A172 (cell line): ENCODE data around the gene NUDC. TPM values are rescaled to one million over a fixed set of nuclear protein-coding genes. Genes with fewer than 3 reads are reported as not detected.

Source experiments
- DNase-seq: peaks from one replicate; pipeline ENCODE4 v3.0.0-alpha.2; 2015; ENCODE audit warnings: low spot score
- total RNA-seq: library from RNA; depleted of rRNA; stranded (reverse); fragments of >200 nt; shearing (Covaris generic); gene quantifications from 2 replicates; pipeline ENCODE4 v1.2.3, GENCODE V29; 2014

Gene NUDC
- total RNA-seq, 1 experiment from 2014 or later = 79.2 TPM

DNA sequence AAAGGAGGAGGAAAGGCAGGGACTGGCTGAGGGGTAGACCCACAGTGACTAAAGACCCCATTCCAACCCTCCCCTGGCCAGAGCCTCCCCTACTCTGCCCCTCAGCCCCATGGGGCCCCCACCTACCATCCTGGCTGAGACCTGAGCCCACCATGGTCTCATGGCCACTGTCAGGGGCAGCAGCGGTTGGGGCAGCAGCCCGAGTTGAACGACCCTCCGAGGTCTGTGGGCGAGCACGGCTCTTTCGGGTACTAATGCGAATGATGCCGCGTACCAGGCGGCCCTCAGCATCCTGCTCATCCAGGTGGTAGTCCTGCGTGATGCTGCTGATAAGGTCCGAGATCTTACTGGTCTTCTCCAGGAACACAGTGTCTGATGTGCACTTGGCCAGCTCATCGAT, 29.7 kb downstream of the NUDC start:
- DNase-seq = no peak

DNA sequence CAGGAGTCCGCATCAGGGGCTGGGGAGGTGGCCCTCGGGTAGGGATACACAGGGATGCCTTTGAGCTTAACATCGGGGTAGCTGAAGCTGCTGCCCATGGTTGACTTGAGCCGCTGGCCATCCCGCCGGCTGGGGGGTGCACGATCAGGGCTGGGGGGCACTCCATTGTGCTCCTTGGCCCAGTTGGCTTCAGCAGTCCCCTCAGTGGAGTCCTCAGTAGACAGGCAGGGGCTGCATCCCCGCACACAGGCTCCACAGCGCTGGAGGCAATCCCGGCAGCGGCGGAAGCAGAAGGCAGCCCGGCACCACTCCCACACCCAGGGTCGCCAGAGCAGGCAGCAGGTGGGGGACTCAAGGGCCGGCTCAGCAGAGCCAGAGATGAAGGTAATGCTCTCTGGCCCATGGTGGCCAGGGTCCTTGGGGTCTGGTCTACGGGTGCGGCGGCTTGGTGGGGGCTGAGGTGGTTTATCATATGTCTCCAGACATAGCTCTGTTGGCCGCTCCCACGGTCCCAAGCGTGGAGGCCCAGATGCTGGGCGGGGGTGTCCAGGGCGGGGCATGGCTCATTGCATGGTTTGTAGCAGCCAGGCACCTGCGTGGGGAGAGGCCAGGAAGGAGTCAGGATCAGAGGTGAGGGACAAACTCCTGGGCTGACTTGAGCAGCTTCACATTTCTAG, 30.4 kb downstream of the NUDC start:
- DNase-seq = no peak

DNA sequence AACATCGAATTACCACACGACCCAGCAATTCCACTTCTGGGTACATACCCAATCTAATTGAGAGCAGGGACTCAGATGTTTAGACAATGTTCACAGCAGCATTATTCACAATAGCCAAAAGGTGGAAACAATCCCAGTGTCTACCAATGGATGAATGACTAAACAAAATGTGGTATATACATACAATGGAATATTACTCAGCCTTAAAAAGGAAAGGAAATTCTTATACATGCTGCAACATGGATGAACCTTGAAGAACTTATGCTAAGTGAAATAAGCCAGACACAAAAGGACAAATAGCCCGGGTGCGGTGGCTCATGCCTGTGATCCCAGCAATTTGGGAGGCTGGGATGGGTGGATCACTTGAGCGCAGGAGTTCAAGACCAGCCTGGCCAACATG, 31.8 kb downstream of the NUDC start:
- DNase-seq = no peak

DNA sequence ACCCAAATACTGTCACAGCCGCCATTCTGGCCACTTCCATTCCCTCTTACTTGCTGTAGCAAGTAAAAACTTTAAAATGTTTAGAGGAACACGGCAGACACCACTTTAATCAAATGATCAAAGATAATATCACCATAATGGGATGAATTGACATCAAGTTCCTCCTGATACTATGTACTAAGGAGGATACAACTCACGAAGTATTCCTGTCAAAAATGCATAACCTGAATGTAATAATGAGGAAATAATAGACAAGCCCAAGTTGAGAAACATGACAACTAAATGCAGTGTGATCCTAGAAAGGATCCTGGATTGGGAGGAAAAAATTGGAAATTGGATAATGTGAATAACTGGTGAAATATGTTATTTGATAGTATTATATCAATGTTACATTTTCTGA, 34.8 kb downstream of the NUDC start:
- DNase-seq = no peak

DNA sequence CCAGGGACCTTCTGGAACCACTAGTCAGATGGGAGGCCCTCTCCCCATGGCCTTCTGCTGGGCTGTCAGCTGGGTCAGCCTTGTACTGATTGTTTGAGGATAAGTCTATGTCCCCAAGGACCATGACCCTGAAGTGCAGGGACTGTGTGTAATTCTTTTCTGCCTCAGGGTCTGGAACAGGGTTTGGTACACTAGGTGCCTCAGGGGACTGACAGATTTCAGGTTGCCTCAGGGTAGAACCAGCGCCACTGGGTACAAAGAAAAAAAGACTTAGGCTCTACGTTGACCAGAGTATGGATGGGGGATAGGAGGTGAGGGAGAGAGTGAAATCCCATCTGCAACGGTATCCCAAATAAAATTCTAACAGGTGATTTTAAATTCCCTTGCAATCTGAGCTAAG, 35.8 kb downstream of the NUDC start:
- no peak for DNase-seq

DNA sequence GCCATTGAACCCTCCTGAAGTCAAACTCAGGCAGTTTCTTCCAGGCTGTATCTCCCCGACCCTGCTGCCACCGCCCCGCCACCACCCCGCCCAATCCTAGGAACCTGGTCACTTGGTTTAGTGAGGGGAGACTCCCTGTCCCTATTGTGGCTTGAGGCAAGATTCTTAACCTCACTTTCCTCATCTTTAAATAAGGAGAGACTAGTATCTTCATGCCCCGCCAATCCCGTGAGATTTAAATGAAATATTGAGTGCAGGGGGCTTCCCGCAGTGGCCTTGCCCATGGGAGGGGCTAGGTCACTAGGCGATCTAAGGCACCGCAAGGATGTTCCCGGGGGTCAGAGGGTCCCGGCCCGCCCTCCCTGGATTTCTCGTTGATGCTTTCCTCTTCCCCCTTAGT, 37.7 kb downstream of the NUDC start:
- DNase-seq = no peak

DNA sequence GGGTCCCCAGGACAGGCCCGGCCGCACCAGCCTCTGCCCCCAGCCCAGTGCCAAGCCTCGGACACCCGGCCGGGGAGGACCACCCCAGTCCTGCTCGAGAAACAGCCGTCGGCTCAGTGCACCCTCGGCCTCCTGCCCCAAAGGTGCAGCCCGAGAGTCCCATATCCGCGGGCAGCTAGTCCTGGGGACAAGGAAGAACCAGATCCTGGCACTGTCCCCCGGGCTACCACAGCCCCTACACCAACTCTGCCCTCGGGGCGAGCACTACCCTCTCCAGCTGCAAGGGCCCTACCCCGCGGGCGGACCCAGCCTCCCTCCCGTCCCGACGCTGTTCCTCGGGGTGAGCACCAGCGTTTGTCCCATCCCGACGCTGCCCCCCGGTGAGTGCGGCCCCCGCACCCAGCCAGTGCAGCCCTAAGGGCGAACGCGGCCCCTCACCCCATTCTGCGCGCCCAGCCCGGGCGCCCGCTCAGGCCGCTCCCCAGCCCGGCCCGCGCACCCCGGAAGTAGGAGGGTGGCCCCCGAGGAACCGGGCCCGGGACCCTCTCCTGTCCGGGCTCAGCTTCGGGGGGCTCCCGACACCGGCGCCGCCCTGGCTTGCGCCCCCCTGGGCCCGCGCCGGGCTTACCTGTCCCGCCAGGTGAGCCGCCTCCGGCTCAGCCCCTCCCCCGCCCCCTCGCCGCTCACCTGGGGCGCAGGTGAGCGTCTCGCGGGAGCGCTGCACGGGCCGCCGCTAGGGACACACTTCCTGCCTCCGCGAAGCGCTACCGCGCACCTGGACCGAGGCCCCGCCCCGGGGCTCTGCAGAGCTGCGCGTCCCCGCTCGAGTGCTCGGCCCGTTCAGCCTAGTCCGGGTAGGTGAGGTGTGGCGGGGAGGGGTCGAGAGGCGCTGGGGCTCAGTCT, 38.4 kb downstream of the NUDC start, which contains the start of gene KDF1:
Gene KDF1, minus strand, starts transcription at position 747 of the 903 bp plus-strand sequence. CDS start 8,088 bp downstream, outside the sequence.
- DNase-seq = no peak

DNA sequence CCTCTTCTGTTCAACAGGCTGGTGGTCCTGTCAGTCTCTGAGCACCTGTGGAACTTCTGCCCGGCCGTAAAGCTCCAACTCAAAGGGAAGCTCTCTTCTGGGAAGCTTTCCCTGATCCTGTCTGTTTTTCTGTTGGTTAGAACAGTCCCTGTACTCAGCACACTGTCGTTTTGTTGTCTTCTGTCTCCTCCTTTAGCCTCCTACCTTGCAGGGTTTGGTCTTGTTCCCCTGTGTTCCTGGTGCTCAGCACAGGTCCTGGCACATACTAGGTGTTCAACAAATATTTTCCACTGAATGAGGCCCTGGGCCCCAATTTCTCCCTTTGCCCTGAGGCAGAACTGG, 39.1 kb downstream of the NUDC start:
- DNase-seq = no peak

DNA sequence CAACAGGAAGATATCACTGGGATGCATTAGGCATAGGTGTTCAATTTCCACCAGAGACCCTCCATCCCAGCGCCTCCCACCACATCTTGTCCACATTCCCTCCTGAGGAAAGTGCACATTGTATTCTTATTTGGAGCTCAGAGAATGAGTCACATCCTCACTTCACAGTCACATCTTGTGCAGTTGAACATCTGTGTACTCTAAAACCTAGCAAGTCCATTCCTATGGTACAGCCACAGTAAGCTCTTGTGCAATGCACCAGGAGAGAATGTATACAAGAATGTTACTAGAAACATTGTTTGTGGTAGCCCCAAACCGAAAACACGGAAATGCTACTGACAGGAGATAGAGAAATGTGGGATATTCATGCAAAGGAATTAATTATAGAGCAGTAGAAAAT, 40.3 kb downstream of the NUDC start:
- peak; percentile 40 for DNase-seq

DNA sequence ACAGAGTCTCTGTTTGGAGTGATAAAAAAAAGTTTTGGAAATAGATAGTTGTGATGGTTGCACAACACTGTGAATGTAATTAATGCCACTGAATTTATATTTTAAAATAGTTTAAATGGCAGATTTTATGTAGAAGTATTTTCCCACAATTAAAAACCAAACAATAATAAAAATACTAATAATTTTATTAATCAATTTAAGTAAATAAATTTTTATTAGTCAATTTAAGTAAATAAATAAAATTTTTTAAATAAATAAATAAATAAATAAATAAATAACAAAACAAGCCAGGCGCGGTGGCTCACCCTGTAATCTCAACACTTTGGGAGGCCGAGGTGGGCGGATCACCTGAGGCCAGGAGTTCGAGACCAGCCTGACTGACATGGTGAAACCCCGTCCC, 43.7 kb downstream of the NUDC start:
- no peak for DNase-seq

DNA sequence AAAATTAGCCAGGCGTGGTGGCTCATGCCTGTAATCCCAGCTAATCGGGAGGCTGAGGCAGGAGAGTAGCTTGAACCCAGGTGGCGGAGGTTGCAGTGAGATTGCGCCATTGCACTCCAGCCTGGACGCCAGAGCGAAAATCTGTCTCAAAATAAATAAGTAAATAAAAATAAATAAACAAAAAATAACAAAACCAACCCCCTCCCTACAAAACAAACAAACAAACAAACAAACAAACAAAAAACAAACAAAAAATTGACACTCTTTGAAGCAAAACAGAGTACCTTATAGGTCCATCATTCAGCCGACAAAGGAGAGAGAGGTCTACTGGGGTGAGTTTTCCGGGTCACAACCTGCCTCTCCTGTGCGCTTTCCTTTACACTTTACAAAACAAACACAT, 44.1 kb downstream of the NUDC start:
- DNase-seq = no peak

DNA sequence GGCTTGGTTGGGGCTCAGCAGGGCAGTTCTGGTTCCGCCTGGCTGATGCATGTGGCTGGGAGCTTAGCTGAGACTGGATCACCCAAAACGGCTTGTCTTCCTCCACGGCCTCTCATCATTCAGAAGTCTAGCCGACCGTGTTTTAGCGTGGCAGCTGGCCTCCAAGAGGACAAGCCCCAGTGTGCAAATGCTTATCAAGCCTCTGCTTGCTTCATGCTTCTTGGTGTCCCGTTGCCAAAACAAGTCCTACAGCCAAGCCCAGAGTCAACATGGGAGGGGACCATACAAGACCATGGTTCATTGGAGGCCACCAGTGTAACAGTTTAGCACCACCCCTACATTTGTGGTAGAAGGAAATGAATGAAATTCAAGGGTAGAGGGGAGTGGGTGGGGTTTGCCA, 49.3 kb downstream of the NUDC start:
- DNase-seq = no peak

DNA sequence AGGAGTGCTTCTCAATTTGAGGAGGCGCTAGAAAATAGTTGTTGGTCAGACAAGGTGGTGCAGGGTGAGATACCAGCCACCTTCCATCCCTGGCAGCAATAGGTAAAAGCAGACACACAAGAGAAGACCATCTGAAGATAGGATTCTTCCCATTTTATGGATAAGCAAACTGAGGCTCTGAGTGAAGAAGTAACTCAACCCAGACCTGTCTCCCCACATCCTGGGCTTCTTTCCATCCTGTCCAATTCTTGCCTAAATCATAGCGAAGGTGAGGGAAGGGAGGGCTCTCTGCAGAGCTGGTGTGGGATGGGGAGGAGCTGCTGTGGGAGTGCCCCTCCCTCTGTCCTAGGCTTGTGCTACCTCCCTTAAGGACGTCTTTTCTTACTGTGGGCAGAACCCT, 50.0 kb downstream of the NUDC start:
- DNase-seq = no peak

DNA sequence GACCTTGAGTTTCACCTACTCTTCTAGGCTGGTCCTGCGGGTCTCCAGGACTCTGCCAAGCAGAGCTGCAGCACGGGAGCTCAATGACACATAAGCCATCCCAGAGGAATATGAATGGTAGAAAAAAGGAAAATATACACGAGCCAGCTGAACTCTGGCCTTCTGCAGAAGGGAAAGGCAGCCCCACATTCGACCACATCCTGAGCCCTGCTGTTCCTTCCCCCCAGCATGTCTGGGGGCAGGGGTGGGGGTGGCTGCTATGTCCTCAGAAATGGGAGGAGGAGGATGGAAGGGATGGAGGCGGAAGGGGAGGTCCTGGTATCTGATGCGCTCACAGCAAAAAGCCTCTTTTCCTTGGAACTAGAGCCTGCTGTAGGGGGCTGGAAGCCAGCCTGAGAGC, 50.8 kb downstream of the NUDC start:
- no peak for DNase-seq

DNA sequence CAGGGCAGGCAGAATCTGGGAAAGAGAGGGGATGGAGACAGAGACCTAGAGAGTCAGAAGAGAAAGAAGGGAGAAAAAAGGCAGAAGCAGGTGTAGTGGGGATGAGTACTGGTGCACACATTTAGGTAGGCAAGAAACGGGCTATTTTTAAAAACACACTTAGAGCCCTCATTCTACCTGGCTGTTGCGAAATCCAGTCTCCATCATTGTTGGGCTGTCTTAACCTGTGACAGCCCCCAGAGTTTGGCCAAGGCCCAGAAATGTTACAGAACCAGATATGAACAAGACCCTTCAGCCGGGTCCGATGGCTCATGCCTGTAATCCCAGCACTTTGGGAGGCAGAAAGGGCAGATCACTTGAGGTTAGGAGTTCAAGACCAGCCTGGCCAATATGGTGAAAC, 51.3 kb downstream of the NUDC start:
- DNase-seq = no peak

DNA sequence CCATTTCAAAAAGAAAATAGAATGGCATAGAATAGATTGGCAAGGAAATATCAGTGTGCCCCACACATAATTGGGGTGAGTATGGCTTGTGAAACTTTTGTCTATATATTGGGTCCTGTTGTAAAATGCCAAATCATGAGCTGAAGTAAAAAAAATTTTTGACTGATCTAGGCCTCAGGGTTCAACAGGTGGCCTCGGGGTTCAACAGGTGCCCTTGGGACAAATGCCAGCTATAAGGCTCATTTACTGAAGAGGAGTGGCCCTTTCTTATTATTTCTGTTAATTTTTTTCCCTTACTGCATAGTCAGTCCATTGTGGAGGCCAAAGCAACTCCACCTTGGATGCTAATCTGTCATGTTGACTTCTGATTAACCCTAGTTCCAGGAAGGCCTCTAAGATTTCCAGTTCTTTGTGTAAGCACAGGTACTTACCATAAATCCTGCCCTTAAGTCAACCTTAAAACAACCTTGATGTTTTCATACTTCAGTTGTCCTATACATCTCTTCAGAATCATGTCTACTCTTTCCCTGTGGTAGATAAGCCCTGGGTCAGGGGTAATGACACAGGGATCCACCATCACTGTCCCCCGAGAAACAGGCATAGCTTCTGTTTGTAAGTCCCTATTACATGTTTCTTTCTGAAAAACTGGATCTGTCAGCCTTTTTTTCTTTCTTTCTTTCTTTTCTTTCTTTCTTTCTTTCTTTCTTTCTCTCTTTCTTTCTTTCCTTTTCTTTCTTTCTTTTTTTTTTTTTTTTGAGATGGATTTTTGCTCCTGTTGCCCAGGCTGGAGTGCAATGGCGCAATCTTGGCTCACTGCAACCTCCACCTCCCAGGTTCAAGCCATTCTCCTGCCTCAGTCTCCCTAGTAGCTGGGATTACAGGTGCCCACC, 55.3 kb downstream of the NUDC start:
- no peak for DNase-seq

DNA sequence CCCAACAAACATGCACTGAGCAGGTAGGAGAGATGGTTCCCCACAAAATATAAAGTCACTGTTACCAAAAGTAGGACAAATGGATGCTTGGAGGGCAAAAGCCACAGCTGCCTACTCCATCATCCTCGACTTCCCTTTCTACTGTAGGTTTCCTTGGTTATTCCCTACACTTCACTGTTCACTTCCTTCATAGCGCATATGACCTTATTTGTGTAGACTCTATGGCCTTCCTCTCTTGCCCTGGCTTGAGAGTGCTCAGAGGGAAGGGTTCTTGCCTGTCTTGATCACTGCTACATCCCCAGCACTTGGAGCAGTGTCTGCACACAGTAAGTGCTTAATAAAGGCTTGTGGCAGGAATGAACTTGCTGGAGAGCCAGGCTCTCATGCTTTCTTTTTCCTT, 57.4 kb downstream of the NUDC start:
- DNase-seq = no peak

DNA sequence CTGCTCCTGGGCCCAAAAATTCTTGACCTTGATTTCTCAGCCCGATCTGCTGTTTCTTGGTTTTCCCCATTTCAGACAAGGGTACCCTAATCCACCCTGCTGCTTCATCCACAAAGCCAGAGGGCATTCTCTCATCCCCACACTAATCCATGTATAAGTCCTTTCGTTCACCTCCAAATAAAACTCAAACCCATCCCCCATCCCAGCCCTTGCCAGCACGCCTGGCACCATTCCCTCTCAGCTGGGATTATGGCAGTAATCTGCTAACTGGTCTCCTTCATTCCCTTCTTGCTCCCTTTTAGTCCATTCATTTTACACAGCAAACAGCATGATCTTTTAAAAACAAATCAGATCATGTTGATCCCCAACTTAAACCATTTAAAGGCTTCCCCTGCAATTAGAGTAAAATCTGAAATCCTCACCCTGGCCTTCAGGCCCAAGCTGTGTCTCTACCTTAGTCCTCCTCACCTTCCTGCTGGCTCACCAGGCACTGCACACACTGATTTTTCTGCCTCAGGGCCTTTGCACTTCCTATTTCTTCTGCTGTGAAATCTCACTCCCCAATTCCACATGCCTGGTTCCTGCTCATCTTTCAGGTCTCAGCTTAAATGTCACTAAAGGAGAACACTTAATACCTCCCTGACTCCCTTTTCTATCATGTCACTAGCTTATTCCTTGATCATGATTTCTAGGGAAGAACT, 59.8 kb downstream of the NUDC start:
- DNase-seq = no peak

DNA sequence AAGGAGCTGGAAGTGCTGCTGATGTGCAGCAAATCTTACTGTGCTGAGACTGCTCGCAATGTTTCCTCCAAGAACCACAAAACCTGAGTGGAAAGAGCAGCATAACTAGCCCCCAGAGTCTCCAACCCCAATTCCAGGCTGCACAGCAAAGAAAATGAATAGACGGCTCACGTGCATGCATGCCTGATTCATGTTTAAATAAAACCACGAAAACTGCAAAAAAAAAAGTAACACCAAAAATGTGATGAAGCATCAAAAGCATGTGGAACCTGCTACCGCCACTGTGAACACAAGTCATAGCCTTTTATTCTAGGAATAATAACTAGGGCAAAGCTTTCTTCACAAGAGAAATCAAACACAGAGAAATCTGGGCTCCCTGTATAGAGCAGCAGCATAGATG, 62.3 kb downstream of the NUDC start:
- no peak for DNase-seq

DNA sequence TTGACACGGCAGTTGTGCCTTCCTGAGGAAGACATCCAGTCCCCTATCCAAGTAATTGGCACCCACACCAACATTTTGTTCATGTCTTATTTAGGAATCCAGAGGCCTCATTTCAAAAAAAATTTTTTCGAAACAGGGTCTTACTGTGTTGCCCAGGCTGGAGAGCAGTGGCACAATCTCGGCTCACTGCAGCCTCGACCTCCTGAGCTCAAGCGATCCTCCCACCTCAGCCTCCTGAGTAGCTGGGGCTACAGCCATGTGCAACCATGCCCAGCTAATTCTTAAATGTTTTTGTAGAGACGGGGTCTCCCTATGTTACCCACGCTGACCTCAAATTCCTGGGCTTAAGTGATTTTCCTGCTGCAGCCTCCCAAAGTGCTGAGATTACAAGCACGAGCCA, 62.7 kb downstream of the NUDC start:
- DNase-seq = no peak

DNA sequence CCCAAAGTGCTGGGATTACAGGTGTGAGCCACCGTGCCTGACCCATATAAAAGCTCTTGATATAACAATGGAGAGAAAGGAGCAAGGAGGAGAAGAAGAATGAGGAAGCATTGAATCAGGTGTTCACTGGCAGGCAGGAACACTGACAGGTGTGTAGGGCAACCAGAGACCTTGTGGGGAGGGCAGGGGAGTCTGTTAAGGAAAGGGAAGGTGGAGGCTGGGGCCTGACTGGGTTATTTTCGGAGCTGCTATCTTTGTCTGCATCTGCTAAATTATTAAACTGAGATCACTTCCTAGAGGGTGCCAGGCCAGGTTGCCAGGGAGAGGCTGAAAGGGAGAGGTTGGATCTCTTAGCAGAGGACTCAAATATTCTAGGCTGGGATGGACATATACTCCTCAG, 65.1 kb downstream of the NUDC start:
- no peak for DNase-seq
